ENCODE data around the gene RAD21L1.

Gene RAD21L1

DNA sequence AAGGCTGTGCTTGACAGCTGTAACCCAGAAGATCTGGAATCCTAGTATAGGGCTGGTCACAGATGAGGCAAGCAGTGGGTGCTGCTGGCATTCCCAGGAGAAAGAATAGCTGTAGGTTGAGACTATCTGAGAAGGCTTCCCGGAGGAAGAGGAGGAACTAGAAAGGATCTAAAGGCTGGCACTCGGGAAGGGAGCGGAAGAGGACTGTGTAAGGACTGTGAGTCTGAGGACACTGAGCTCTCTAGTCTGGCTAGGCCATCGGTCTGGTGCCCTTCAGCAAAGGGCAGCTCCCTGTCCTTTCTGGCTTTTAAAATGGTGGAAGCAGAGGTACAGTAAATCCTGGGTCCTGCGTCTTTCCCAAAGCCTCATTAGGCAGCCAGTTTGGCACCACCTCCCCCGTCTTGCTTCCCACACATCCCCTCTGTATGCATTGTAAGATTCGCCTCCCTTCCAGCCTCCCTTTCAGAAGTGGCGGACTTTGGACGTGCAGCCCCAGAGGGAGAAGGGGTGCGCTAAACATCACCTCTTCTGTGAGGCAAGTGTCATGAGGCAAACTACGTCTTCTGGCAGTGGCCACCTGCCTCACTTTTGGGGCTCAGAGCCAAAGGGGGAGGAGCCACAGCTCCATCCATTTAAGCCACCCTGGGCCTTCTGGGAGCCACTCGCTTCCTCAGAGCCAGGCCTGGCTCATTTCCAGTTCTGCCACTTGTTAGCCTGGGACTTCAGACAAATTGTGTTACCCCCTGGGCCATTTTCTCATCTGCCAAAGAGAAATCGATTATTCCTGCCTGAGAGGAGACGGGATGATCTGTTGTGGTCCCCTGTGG is 48.9 kb downstream of the RAD21L1 start:
- DNase-seq = no peak

DNA sequence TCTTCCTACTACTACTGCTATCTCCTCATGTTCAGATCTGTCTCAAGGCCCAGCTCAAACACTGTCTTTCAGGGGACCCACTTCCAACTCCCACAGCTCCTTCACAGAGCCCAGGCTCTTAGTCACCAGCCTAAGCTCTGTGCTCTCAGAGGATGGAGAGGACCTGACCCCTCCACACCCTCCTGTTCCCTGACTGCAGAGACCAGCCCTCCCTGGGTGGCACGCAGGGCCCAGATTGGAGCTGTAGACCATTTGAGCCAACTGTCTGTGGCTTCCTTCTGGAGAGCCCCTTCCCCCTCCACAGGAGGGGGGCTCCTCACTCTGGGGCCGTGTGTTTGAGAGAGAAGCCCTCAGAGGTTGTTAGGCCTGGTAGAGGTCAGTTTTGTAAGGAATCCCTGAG is 50.1 kb downstream of the RAD21L1 start:
- DNase-seq = no peak

DNA sequence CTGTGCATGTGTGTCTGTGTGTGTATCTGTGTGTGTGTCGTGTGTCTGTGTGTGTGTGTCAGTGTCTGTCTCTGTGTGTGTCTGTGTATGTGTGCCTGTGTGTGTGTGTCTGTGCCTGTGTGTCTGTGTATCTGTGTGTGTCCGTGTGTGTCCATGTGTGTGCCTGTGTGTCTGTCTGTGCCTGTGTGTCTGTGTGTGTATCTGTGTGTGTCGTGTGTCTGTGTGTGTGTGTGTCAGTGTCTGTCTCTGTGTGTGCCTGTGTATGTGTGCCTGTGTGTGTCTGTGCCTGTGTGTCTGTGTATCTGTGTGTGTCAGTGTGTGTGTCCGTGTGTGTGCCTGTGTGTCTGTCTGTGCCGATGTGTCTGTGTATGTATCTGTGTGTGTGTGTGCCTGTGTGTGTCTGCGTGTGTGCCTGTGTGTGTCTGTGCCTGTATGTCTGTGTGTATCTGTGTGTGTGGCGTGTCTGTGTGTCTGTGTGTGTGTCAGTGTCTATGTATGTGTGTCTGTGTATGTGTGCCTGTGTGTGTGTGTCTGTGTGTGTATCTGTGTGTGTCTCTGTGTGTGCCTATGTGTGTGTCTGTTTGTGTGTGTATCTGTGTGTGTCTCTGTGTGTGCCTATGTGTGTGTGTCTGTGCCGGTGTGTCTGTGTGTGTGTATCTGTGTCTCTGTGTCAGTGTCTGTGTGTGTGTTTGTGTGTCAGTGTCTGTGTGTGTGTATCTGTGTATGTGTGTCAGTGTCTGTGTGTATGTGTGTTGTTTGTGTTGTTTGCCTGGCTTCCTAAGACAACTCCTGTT is 51.9 kb downstream of the RAD21L1 start:
- no peak for DNase-seq

DNA sequence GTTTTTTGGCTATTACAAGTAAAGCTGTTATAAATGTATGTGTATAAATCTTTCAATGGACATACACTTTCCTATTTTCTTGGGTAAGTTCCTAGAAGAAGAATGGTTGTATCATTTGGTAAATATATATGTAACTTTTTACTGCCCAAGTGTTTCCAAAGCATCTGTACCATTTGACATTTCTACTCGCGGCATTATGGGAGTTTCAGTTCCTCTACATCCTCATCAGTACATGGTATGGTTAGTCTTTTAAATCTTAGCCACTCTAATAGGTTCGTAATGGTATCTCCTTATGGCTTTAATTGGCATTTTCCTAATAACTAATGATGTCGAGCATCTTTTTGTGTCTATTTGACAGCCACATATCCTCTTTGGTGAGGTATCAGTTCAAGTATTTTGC is 53.1 kb downstream of the RAD21L1 start:
- DNase-seq = no peak

DNA sequence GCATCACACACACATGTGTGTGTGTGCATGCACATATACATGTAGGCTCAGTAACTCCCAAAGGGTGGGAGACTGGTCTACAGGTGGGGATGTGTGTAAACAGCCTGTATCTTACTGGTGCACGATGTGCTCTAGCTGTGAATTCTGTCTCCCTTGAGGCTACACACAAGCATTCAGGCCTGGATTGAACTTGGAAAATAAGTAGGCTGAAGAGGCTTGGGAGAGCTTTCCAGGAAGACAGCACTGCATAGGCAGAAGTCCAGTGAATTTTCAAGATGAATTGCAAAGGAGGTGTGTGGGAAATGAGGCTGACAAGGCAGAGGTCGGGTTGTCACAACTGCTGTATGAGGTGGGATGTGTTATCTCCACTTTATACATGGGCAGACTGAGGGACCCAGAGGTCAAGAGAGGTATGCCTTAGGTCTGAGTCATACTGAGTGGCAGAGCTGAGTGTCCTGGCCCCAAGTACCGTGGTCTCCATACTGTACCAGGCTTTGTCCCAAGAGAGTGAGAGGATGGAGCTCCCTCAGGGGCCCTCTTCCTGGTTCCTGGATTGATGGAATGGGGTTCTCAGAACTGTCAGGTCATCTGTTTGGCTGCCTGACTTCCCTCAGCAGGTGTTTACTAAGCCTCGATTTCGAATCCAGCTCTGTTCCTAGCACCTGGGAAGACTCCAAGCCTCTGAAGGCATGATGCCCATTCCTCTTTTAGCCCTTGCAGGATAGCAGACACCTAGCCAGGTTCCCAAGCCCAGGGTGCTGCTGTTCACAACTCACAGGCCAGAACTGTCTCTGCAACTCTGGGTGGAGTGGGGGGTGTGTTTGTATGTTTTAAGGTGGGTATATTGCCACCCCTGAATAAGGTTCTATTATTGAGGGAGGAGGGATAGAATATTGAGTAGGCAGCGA is 54.6 kb downstream of the RAD21L1 start:
- DNase-seq = no peak

DNA sequence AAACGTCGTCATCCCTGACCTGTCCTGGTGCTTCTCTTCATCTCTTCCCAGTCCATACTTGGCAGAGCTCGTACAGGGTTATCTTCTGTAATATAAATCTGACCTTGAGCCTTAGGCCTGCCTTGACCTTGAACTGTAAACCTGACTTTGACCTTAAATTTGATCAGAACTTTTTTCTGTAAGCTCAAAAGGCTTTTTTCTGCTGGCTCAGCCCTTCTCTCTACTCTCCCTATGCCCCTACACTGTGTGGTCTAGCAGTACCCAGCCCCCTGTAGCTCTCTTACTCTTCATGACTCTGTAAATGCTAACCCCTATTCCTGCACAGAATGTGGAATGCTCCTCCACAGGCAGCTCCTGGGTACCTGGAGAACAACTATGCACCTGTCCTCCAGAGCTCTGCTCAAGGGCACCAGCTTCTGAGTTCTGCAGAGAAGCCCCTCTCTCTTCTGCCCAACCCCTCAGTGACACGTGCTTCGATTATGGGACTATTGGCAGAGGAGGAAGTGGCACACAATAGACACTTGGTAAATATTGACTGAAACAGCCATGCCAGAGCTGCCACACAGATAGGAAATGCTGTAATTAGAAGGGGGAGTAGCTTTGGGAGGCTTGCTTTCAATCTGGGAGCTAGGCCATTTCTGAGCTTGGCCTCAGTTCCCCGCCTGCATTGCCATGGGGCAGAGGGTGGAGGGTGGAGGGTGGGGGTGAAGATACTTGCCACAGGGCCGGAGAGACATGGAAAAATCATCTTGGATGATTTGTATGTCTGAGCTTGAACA is 55.6 kb downstream of the RAD21L1 start:
- DNase-seq = no peak

DNA sequence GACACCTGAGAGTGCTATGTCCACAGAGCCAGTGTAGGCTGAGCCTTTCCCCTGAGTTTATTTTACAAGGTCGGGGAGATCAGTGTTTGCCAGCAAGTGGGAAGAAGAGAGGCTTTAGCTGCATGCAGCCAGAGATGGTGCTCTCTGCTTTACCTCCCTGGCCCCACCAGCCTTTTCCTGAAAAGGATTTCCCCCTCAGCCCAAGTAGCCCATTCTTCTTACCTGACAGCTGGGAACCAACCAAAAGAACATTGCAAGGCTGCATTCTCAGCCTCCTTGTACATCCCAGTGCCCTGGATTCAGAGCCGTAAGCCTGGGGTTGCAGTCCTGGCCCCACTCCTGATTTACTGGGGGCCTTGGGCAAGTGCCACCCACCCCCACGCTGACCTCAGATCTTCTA is 57.1 kb downstream of the RAD21L1 start:
- DNase-seq = no peak

DNA sequence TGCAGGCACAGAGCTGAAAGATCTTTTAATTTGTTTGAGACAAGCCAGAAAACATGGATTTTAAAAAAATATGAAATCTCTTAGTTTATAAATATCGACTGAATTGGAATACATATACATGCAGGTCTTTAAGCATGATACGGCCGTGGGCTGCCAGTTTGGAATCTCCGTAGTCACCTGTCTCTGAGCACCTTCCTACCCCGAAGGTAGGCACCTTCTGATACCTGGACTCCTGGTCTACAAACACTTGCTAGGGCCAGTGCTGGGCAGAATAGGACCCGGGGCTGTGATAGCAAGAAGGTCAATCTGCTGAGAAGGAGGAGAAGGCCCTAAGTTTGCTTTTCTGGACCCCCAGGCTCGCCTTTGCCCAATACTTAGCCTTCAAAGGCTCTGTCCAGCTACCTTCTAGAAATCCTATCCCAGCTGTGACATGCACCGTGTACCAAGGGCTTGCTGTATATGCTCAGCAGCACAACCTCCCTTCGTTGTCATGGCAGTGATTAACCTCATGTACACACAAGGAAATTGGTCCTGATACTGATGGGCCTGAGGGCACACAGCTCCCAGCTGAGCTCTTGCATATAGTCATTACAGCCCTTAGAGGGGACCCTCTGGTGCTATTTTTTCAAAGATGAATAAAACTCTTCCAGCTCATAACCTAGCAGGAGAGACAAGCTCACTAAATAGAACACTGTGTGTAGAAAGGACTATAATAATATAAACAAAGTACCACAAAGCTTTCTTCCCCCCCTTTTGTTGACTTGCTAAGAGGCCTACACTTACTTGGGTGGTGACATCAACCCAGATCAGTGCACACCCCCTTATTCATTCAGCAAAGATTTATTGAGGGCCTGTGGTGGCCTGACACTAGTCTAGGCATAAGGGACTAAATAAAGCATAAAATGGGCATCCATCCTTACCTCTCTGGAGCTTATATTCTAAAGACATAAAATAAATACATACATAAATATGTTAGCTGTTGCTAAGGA is 58.0 kb downstream of the RAD21L1 start:
- DNase-seq = no peak

DNA sequence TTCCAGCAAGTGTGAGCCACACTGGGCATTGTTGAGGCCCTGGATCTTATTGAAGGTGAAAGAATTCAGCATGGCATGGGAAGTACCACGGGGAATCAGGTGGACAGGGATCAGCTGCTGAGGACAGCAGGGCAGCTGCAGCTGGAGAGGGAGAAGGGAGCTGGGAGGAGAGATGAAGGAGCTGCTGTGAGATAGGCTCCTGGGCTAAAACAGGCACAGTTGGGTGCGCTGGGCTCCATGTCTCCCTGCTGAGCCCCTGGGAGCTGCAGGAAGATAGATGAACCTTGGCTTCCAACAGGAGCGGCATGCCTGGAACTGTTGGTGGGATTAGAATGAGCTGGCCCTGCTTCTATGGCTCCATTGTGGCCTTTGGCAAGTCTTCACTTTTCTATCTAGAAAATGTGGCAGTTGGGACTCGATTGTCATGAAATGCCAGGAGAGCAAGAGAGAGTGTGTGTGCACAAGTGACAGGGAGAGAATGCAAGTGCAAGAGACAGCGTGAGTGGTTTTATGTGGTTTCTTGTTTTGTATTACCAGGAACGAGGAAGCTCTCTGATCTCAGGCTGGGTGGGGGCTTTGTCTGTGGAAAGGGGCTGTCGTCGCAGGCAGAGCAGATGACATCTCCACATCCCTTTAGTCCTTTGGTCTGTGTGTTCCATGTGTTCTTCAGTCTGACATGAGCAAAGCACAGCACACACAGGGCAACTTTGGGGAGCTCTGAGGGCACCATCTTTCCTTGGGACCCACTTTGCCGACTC is 60.6 kb downstream of the RAD21L1 start:
- DNase-seq = no peak

DNA sequence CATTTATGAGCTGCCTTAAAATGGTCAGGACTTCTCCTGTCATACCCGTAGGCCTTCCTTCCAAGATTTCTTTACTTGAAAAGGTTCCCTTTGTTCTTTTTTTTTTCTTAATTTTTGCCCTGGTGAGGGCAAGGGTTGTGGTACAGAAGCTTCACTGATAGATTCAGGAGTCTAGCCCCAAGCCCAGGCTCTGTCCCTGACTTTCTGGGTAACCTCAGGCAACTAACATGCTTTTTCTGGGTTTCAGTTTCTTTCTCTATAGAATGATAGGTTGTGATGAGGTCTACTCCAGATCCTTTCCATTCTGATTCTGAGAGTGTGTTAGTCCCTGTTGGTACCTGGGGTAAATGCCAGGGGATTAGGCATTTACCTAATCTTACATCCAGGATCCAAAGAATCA is 61.5 kb downstream of the RAD21L1 start:
- no peak for DNase-seq

DNA sequence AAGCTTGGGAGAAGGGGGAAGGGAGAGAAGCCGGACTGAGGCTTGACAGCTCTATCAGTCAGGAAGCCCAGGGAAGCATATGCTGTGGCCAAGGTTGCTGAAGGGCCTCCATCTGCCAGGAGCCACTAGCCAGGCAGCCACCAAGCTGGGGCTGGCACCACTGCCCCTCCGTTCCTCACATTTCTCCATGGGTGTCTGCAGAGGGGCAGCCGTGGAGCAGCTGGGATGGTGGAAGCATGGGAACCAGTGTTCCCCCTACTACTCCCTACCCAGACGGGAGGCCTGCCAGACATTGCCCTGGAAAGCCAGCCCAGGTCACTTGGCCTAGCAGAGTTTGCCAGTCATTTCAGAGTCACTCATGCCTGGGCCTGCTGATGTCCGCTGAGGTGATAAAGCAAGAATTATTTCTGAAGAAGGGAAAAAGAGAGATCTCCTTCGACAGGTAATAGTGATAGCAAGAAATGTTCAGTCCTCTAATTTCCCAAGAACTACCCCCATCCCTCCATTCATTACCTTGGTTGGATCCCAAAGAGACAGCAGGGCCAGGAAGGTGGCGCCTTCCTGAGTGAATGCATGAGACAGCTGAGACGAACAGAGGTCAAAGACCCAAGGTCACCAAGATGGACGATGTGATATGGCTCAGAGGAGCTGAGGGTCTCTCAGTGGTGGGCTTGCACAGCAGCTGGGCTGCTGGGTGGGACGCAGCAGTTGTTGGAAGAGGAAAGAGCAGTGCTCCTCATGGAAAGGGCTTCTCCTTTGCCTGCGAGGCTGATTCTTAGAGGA is 62.1 kb downstream of the RAD21L1 start:
- no peak for DNase-seq

DNA sequence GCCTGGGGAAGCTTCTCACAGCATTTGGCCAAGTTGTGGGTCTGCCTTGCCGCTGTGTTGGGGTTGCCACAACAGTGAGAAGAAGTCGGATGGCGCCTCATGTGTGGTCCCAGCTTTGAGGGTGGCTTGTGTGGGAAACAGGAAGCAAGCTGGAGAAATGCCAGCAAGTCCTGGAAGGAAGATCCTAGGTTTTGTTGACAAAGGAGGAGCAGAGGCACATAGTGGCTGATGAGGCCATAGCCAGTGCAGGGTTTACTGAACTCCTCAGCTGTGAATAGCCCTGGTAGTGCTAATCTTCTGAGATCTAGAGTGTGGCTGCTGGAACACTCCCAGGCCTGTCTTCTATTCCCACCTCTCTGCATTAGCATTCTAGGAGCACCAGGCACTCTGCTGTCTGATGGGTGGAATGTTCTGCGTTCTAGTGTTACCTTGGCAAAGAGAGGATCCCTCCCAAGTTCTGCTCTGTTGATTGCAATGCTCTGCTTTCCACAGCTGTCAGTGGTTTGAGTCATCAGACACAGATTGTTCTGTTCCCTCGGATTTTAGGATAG is 65.4 kb downstream of the RAD21L1 start:
- DNase-seq = no peak

DNA sequence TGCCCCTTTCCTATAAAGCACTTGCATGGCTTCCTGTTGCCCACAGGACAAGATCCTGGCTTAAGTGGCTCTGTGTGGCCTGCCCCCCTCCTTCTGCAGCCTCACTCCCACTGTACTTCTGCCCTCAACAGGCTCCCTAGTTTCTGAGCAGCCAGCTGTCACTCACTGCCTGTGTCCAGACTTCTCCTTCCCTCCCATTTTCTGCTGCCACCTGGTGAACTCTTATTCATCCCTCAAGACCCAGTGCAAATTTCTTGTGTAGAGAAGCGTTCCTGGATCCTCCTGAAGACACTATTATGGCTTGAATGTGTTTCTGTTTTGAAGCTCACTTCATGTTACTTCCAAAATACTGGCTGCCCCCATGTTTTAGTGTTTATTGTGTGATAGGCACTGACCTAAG is 66.8 kb downstream of the RAD21L1 start:
- DNase-seq = no peak

DNA sequence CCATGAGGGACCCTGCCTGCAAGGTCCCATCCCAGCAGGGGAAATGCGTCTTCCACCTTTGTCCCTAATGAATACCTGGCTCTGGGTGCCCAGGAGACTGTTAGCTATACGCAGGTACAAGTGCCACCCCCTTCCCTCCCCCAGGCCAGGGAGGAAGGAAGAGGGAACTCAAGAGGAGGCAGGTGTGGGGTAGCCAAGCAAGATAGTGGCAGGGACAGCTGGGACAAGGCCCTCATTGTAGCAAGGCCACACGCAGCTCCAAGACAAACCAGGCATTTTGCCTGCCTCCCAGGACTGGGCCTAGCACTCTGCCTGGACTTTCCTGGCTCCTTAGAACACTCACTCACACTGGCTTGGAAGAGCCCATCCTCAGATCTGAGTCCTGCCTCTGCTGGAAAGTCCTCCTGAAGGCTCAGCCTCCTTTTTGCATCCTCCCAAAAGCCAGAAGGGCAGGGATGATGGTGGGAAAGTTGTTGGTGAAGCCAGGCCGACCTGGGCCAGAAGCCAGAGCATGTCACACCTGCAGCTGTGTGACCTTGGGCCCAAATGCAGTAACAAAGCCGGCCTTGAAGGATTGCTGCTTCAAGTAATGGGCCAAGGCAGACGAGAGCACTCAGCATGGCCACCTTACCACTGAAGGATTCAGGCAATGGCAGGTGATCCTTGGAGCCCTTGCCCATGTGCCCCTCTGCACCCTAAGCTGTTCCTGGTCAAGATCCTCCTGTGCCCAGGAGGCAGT is 68.0 kb downstream of the RAD21L1 start:
- DNase-seq = no peak

DNA sequence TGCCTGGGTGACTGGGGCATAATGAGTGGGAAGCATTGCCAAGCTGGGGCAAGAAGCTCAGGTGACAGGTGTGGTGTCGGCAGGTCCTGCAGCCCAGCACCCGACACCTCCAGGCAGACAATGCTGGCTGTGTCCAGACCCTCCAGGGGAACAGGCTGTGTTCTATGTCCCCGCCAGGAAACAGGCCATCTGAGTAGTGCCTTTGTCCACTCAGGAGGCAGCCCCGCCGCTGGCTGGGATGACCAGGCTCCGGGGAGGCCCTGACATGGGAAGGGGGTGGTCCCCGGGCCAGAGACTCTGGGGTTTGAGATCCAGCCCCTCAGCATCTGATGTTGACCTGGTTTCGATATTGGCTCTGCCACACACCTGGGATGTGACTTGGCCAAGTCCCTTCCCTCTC is 68.7 kb downstream of the RAD21L1 start:
- no peak for DNase-seq

DNA sequence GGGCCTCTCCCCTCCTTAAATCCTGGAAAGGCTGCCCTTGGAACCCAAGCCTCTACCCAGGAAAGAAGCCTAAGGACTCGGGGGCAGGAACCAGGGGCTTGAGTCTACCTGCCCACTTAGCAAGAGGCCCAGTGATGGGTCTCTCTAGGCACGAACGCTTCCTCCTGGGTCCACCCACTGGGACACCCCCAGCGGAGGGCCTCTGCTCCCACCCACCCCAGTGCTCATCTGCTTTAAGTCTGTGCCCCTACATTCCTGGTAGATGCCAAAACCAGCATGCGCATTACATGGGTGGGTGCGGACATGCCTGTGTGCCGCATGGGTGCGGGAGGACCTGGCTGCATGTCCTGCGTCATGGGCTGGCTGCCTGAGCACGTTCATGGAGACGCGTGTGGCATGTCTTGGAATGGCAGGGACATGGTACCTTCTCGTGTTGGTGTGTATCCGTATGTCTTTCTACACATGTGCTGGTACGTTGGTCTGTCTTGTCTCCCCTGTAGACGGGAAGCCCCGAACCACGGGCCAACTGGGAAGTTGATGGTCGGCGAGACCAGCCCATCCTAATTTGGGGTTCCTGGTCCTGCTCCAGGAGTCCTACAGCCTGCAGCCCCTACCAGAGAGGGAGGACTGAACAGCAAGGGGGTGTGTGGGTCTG is 69.6 kb downstream of the RAD21L1 start:
- no peak for DNase-seq

DNA sequence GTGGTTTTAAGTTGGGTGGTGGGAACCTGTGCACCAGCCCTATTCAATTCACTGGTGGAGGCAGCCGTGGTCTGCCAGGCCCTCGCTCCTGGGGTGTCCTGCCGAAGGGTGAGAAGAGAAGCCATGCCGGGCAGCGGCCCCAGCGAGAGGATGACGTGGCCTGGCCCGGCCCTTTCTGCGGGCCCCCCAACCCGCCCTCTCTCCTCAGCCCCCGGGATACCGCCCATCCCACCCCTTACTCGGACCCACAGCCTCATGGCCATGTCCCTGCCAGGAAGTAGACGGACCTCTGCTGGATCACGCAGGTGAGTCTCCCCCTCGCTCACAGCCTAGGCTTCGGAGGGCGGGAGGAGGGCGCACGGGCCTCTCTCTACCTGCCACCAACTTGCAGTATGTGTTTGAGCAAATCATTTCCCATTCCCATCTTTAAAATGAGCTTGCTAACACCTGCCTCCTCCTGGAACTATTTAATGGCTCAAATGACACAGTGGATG is 70.3 kb downstream of the RAD21L1 start:
- DNase-seq = no peak

DNA sequence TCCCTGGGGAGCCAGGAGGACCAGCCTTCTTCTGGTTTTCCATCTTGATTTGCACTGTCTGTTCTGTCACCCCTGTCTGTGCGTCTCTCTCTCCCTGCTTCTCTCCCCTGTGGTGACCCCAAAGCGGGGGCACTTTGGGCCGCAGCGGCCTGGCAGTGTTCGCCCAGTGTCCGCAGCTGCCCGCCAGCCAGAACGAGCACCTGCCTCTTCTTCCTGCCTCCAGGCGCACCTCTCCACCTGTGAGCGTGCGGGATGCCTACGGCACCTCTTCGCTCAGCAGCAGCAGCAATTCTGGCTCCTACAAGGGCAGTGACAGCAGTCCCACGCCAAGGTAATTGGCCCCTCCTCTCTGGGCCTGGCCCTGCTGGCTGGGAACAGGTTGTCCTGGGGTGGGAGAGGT is 71.1 kb downstream of the RAD21L1 start:
- no peak for DNase-seq
